Right kidney (tissue), 9 donors: ENCODE measurements around the gene RNF44.

Source experiments
- DNase-seq: peaks from one replicate; pipeline ENCODE4 v3.0.0-alpha.2; 2016
- long read RNA-seq, 8 donors: transcript quantifications; one replicate each; lab custom pipeline, GENCODE V29; 2026

Gene RNF44
- long read RNA-seq, donor 1, full-length matches to known transcripts = 2 of 9 reads
- long read RNA-seq, donor 1, partial matches to known transcripts = 7 of 9 reads
- long read RNA-seq, donor 1, other reads (novel, unspliced or antisense) = 0 of 9 reads
- long read RNA-seq, donor 2, partial matches to known transcripts = 0 of 3 reads
- long read RNA-seq, donor 2, other reads (novel, unspliced or antisense) = 0 of 3 reads
- long read RNA-seq, donor 3 = 0 reads
- long read RNA-seq, donor 4, partial matches to known transcripts = 24 of 27 reads
- long read RNA-seq, donor 4, other reads (novel, unspliced or antisense) = 0 of 27 reads
- long read RNA-seq, donor 5, full-length matches to known transcripts = 3 of 9 reads
- long read RNA-seq, donor 5, partial matches to known transcripts = 6 of 9 reads
- long read RNA-seq, donor 5, other reads (novel, unspliced or antisense) = 0 of 9 reads
- long read RNA-seq, donor 6, partial matches to known transcripts = 39 of 42 reads
- long read RNA-seq, donor 6, other reads (novel, unspliced or antisense) = 0 of 42 reads
- long read RNA-seq, donor 7, full-length matches to known transcripts = 4 of 58 reads
- long read RNA-seq, donor 7, partial matches to known transcripts = 54 of 58 reads
- long read RNA-seq, donor 7, other reads (novel, unspliced or antisense) = 0 of 58 reads
- long read RNA-seq, donor 8, full-length matches to known transcripts = 3 of 3 reads
- long read RNA-seq, donor 8, partial matches to known transcripts = 0 of 3 reads
- long read RNA-seq, donor 8, other reads (novel, unspliced or antisense) = 0 of 3 reads

DNA sequence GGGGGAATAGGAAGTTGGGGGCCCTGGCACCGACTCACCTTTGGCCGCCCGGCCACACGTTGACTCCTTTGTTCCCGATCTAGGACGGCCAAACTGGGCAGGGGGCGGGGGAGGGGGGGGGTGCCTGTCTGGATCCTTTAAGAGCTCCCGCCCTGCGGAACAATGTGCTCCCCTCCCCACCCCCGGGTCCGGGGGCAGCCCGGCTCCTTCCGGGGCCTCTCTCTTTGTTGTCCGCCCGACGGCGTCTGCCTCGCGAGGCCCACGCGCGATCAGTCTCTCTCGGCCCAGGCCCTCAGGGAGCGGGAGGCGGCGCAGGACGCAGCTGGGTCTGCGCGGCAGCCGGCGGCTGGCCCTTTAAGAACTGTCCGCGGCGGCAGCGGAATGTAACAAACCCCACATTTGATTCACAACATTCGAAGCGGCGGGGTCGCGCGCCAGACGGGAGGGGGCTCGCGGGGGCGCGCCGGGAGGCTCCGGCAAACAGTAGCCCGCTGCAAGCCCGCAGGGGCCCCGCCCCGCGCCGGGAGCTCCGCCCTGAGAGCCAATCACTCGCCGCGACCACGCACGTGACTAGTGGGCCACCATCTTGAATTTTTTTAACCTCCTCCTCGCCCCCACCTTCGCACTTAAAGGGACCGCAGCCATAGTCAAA is at the start of gene RNF44:
RNF44 (minus strand) TSS at position 501 of the 652 bp plus-strand sequence. CDS start 4,930 bp downstream, outside the sequence.
- DNase-seq = peak; percentile 97

DNA sequence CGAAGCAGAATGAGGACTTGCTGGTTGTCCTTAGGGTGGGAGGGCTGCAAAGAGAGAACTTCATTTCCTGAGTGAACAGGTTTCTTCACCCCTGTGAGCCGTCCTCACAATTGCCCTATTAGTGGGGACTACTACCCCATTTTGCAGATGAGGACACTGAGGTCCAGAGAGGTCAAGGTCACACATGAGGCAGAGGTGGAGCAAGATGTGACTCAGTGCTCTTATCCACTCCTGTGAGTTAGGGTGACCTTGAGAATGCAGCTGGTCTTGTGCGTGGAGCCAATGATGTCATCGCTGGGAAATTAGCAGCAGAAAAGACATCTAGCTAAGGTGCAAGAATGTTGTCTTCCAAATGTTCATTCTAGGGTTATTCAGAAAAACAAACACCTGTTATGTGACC is 45.9 kb upstream of the RNF44 start:
- no peak for DNase-seq

GRCh38 chr5:176581361-176581760 is 44.2 kb upstream of the RNF44 start:
- no peak for DNase-seq

GRCh38 chr5:176579323-176579722 is 42.1 kb upstream of the RNF44 start:
- no peak for DNase-seq

DNA sequence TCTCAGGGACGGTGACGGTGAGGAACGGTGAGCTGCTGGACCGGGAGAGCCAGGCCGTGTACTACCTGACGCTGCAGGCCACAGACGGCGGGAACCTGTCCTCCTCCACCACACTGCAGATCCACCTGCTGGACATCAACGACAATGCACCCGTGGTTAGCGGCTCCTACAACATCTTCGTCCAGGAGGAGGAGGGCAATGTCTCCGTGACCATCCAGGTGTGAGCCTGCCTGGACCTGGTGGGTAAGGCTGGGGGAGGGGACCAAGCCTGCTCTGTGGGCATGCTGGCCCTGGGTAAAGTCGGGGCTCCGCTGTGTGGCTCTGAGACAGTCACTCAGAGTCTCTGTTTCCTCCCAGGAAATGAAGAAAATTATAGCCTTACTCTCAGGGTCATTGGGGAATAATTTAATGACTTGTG is 41.2 kb upstream of the RNF44 start:
- DNase-seq = no peak

DNA sequence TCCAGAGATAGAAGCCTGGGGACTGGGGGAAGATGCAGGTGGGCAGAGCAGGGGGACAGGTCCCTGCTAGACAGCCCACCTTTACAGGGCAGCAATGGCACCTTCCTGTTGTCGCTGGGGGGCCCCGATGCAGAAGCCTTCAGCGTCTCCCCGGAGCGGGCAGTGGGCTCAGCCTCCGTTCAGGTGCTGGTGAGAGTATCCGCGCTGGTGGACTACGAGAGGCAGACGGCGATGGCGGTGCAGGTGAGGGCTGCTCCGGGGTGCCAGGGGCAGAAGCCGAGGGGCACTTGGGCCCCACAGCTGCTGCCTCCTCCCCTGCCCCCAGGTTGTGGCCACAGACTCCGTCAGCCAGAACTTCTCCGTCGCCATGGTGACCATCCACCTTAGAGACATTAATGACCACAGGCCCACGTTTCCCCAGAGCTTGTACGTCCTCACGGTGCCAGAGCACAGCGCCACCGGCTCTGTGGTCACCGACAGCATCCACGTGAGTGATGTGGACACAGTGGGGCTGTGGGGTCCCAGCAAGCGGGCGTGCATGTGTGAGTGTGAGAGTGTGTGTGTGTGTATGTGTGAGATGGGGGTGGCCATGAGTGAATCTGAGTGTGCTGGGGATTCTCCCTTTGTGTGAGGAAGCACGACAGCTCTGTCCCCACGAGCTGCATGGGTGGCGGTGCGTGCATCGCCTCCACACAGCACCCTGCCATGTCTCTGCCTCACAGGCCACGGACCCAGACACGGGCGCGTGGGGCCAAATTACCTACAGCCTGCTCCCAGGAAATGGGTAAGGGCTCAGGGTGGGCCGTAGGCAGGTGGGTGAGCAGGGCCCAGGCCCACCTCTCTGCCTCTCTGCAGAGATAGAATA is 40.3 kb upstream of the RNF44 start:
- peak; percentile 45 for DNase-seq

DNA sequence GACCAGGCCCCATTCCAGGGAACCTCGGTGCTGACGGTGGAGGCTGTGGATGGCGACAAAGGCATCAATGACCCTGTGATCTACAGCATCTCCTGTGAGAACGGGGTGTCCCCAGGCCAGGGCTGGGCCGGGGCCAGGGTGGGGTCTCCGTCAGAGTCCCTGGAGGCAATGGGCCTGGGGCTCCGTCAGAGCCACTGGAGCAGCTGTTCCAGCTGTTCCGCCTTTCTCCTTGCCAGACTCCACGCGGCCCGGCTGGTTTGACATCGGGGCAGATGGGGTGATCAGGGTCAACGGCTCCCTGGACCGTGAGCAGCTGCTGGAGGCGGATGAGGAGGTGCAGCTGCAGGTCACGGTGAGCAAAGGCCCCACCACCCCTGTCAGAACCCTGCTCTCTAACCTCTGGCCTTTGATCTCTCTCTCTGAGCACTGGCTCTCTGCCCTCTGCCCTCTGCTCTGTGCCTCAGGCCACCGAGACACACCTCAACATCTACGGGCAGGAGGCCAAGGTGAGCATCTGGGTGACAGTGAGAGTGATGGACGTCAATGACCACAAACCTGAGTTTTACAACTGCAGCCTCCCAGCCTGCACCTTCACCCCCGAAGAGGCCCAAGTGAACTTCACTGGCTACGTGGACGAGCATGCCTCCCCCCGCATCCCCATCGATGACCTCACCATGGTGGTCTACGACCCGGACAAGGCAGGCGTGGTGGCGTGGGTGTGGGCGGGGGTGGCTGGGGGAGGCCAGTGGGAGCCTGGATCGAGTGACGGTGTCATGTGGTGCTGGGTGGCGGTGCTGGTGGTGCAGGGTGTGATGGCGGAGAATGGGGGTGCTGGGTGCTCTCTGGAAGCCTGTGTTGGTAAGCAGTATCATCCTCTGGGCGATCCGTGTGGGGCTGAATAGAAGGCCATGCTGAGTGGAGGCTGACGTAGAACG is 38.6 kb upstream of the RNF44 start:
- no peak for DNase-seq

- no peak for DNase-seq
Measured at GRCh38 chr5:176575066-176575465, 37.9 kb upstream of the RNF44 start.

DNA sequence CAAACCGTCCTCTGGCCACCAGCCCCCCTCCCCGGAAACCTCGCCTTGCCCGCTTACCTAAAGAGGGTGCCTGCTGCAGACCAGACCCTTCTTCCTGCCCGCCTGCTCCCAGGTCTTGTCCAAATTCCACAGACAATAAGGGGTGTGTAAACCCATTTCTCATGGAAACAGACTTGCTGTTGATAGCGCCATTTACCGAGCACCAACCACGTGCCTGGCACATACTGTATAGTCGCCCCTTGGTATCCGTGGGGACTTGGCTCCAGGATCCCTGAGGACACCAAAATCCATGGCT is 37.0 kb upstream of the RNF44 start:
- no peak for DNase-seq

DNA sequence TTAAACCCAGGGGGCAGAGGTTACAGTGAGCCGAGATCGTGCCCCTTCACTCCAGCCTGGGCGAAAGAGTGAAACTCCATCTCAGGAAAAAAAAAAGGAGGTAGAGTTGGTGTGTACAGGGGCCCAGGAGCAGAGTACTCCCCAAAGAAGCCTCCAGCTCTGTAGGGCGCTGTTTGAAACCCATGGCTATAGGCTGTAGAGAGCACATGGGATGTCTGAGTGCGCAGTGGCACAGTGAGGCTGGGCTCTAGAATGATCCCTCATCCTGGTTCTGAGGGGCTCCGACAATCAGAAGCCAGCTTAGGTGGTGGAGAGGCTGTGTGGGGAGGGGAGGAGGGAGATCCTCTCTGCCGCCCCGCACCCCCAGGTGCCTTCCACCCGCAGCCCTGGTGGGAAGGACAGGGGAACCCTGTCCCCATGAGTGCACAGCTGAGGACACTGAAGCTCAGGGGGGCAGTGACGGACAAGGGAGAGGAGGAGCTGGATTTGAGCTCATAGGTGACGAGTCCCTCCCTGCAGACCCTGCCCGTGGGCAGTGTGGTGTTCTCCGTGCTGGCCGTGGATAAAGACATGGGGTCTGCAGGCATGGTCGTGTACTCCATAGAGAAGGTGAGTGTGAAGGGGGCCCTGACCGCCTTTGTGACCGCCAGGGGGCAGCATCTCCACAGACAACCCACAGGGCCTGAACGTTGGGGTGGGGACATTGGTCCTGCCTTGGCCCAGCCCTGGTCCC is 36.5 kb upstream of the RNF44 start:
- peak; percentile 46 for DNase-seq

DNA sequence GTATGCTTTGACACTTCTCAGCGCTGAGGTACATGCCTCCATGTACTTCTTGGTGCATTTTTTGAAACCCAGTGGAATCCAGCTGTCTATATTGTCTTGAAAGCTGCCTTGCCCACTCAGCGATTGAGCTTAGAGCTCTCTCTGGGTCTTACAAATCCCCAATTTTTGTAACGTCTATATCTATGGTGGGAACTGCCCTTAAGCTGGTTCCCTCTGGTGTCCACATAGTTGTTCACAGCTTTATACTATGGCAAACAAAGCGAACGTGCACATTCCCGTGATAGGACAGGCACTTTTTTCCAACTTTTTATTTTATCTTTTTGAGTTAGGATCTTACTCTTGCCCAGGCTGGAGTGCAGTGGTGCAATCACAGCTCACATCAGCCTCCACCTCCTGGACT is 32.8 kb upstream of the RNF44 start:
- DNase-seq = no peak

- DNase-seq = no peak
Measured at GRCh38 chr5:176568657-176569056, 31.5 kb upstream of the RNF44 start.

GRCh38 chr5:176565760-176566288 is 28.6 kb upstream of the RNF44 start:
- no peak for DNase-seq

- no peak for DNase-seq
Measured at GRCh38 chr5:176564002-176564401, 26.8 kb upstream of the RNF44 start.

DNA sequence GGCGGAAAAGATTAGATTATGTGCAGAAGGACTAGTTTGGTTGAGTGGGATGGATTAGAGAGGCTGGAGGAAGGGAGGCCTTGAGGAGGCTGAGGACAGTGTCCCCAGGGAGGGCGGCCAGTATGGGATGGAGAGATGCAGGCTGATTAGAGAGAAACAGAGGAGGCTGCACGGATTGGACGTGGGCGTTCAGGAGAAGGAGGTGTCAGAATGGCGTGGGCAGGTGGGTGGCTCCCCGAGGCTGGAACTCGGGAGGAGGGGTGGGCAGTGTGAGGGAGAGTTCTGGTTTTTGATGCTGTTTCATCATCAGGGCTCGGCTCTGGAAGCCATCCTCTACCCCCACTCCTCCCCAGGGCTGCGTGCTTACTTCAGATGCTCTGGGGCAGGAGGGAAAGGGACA is 25.0 kb upstream of the RNF44 start:
- DNase-seq = no peak

GRCh38 chr5:176561259-176561658 is 24.1 kb upstream of the RNF44 start:
- no peak for DNase-seq

GRCh38 chr5:176560364-176560763 is 23.2 kb upstream of the RNF44 start:
- DNase-seq = no peak

- DNase-seq = no peak
Measured at GRCh38 chr5:176559683-176560082, 22.5 kb upstream of the RNF44 start.

- no peak for DNase-seq
Measured at GRCh38 chr5:176557846-176558245, 20.6 kb upstream of the RNF44 start.
